IPS-11a (cell line): ENCODE measurements around the gene KCNJ6.
"Not testable (repeated sequence)": the region's sequence is repeated elsewhere in the genome, so short reads cannot be mapped to it uniquely, and the experiment has no call there.

Source experiments
- H3K4me3 ChIP-seq: one replicate; pipeline ENCODE4 v1.5.1; 2013; ENCODE audit warnings: low read depth, low read length, control low read depth

The KCNJ6 gene

GRCh38 chr21:37916310-37917051 is at the start of gene KCNJ6:
TSS of gene KCNJ6 (minus strand) at chr21:37916457. CDS start at chr21:37840682, 75,775 bp downstream.
- peak within 1 kb of the TSS; percentile 53 for H3K4me3 ChIP-seq

- H3K4me3 ChIP-seq: no peak overlapping the region
These were observed 49.0 kb upstream of the KCNJ6 start for GRCh38 chr21:37965088-37965805.

GRCh38 chr21:37958537-37958936 is 42.3 kb upstream of the KCNJ6 start:
- H3K4me3 ChIP-seq: no peak overlapping the region

GRCh38 chr21:37956772-37957171 is 40.5 kb upstream of the KCNJ6 start:
- no peak overlapping the region for H3K4me3 ChIP-seq

GRCh38 chr21:37945036-37945435 is 28.8 kb upstream of the KCNJ6 start:
- no peak overlapping the region for H3K4me3 ChIP-seq

- H3K4me3 ChIP-seq: no peak overlapping the region
These were observed 28.2 kb upstream of the KCNJ6 start for GRCh38 chr21:37944496-37944895.

- H3K4me3 ChIP-seq: no peak overlapping the region
These were observed 24.4 kb upstream of the KCNJ6 start for GRCh38 chr21:37940691-37941090.

- no peak overlapping the region for H3K4me3 ChIP-seq
These were observed 23.6 kb upstream of the KCNJ6 start for GRCh38 chr21:37939838-37940237.

GRCh38 chr21:37939251-37939650 is 23.0 kb upstream of the KCNJ6 start:
- no peak overlapping the region for H3K4me3 ChIP-seq

- H3K4me3 ChIP-seq: no peak overlapping the region
These were observed 21.4 kb upstream of the KCNJ6 start for GRCh38 chr21:37937668-37938067.

GRCh38 chr21:37936010-37936785 is 19.9 kb upstream of the KCNJ6 start:
- H3K4me3 ChIP-seq: no peak overlapping the region

- no peak overlapping the region for H3K4me3 ChIP-seq
These were observed 16.7 kb upstream of the KCNJ6 start for GRCh38 chr21:37932936-37933335.

GRCh38 chr21:37927711-37928110 is 11.5 kb upstream of the KCNJ6 start:
- H3K4me3 ChIP-seq: no peak overlapping the region

- H3K4me3 ChIP-seq: no peak overlapping the region
These were observed 4.8 kb upstream of the KCNJ6 start for GRCh38 chr21:37921091-37921490.

GRCh38 chr21:37920302-37920701 is 4.0 kb upstream of the KCNJ6 start:
- not testable (repeated sequence) for H3K4me3 ChIP-seq

GRCh38 chr21:37917612-37918011 is 1.4 kb upstream of the KCNJ6 start:
- no peak overlapping the region for H3K4me3 ChIP-seq

- H3K4me3 ChIP-seq: peak overlapping the region; percentile 53
These were observed 332 bp downstream of the KCNJ6 start for GRCh38 chr21:37915941-37916309.

GRCh38 chr21:37915497-37915911 is 753 bp downstream of the KCNJ6 start:
- H3K4me3 ChIP-seq: peak overlapping the region; percentile 53

- no peak overlapping the region for H3K4me3 ChIP-seq
These were observed 3.6 kb downstream of the KCNJ6 start for GRCh38 chr21:37912616-37913015.

GRCh38 chr21:37909936-37910335 is 6.3 kb downstream of the KCNJ6 start:
- H3K4me3 ChIP-seq: no peak overlapping the region

- no peak overlapping the region for H3K4me3 ChIP-seq
These were observed 7.6 kb downstream of the KCNJ6 start for GRCh38 chr21:37908691-37909090.

- H3K4me3 ChIP-seq: no peak overlapping the region
These were observed 9.2 kb downstream of the KCNJ6 start for GRCh38 chr21:37907076-37907475.
